Chondrocyte (in vitro differentiated cells): ENCODE measurements around the gene RNF166. TPM values are rescaled to one million over a fixed set of nuclear protein-coding genes. Genes with fewer than 3 reads are reported as not detected.

Source experiments
- DNase-seq: peaks from one replicate; pipeline ENCODE4 v3.0.0; 2021; ENCODE audit warnings: mixed read lengths, low spot score
- H3K27ac Mint-ChIP-seq: one replicate; pipeline ENCODE4 v1.8.0; 2021; ENCODE audit warnings: mild to moderate bottlenecking, moderate library complexity, mixed read lengths; ENCODE audit not compliant: unreplicated experiment
- H3K27me3 Mint-ChIP-seq: 2 replicates; pipeline ENCODE4 v1.8.0; 2021; ENCODE audit warnings: low read depth, mixed read lengths
- H3K36me3 Mint-ChIP-seq: 2 replicates; pipeline ENCODE4 v1.8.0; 2021; ENCODE audit warnings: low read depth, mixed read lengths
- H3K4me1 Mint-ChIP-seq: 2 replicates; pipeline ENCODE4 v1.8.0; 2021; ENCODE audit warnings: low read depth, mild to moderate bottlenecking, mixed read lengths
- H3K4me3 Mint-ChIP-seq: one replicate; pipeline ENCODE4 v1.8.0; 2021; ENCODE audit warnings: mild to moderate bottlenecking, moderate library complexity, mixed read lengths; ENCODE audit not compliant: unreplicated experiment
- H3K9me3 Mint-ChIP-seq: 2 replicates; pipeline ENCODE4 v1.8.0; 2021; ENCODE audit warnings: low read depth, mixed read lengths
- total RNA-seq: library from RNA; stranded (reverse); gene quantifications from 3 replicates; pipeline ENCODE4 v1.2.1, GENCODE V29; 2021
- TF ChIP-seq, protein P1 (sequence below): fragments of 200-600 bp; sonication (generic); IDR thresholded peaks from 2 replicates; pipeline ENCODE4 v1.5.0; 2021; ENCODE audit warnings: antibody characterized with exemption, mild to moderate bottlenecking, moderate library complexity

RNF166 gene
- total RNA-seq, 1 donor from 2014 or later: 12.8 TPM

GRCh38 chr16:88718178-88718577 is 12.0 kb upstream of the RNF166 start:
- H3K27ac Mint-ChIP-seq: peak overlapping the region; percentile 32
- TF ChIP-seq, protein P1, sequence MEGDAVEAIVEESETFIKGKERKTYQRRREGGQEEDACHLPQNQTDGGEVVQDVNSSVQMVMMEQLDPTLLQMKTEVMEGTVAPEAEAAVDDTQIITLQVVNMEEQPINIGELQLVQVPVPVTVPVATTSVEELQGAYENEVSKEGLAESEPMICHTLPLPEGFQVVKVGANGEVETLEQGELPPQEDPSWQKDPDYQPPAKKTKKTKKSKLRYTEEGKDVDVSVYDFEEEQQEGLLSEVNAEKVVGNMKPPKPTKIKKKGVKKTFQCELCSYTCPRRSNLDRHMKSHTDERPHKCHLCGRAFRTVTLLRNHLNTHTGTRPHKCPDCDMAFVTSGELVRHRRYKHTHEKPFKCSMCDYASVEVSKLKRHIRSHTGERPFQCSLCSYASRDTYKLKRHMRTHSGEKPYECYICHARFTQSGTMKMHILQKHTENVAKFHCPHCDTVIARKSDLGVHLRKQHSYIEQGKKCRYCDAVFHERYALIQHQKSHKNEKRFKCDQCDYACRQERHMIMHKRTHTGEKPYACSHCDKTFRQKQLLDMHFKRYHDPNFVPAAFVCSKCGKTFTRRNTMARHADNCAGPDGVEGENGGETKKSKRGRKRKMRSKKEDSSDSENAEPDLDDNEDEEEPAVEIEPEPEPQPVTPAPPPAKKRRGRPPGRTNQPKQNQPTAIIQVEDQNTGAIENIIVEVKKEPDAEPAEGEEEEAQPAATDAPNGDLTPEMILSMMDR: no peak
- H3K9me3 Mint-ChIP-seq: no peaks in the 10 kb centered on the region
- peaks cover 18% of the 10 kb centered on the region for H3K36me3 Mint-ChIP-seq
- no peak overlapping the region for H3K4me3 Mint-ChIP-seq
- no peaks in the 10 kb centered on the region for H3K27me3 Mint-ChIP-seq
- no peaks in the 10 kb centered on the region for H3K4me1 Mint-ChIP-seq
- DNase-seq: no peak

DNA sequence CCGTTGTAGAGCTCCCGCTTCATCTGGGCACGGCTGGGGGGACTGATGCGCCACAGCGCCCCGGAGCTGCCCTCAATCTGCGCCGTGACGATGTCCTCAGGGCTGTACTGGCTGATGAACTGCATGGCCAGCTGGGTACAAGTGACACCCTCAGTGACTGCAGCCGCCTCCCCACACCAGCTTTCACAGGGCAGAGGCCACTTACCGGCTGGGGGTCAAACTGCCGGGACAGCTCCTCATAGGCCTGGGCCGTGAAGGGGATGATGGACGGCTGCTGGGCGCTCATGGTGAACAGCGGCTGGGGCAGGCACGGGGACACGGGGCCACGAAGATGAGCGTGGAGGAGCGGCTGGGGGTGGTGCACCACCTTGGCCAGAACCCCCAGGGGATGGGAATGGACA is 10.4 kb upstream of the RNF166 start:
- DNase-seq: no peak
- Mint-ChIP-seq H3K36me3 (peaks cover 18% of the 10 kb centered on the region), H3K4me3 (no peak overlapping the region), H3K27me3 (no peaks in the 10 kb centered on the region), H3K4me1 (no peaks in the 10 kb centered on the region), H3K27ac (no peak overlapping the region), H3K9me3 (no peaks in the 10 kb centered on the region)
- TF ChIP-seq, protein P1: no peak

- no peaks in the 10 kb centered on the region for H3K4me1 Mint-ChIP-seq
- no peak for DNase-seq
- no peaks in the 10 kb centered on the region for H3K27me3 Mint-ChIP-seq
- H3K36me3 Mint-ChIP-seq: peaks cover 18% of the 10 kb centered on the region
- H3K4me3 Mint-ChIP-seq: no peak overlapping the region
- no peak overlapping the region for H3K27ac Mint-ChIP-seq
- no peaks in the 10 kb centered on the region for H3K9me3 Mint-ChIP-seq
- TF ChIP-seq, protein P1: no peak
These were observed 10.0 kb upstream of the RNF166 start for GRCh38 chr16:88716201-88716600.

DNA sequence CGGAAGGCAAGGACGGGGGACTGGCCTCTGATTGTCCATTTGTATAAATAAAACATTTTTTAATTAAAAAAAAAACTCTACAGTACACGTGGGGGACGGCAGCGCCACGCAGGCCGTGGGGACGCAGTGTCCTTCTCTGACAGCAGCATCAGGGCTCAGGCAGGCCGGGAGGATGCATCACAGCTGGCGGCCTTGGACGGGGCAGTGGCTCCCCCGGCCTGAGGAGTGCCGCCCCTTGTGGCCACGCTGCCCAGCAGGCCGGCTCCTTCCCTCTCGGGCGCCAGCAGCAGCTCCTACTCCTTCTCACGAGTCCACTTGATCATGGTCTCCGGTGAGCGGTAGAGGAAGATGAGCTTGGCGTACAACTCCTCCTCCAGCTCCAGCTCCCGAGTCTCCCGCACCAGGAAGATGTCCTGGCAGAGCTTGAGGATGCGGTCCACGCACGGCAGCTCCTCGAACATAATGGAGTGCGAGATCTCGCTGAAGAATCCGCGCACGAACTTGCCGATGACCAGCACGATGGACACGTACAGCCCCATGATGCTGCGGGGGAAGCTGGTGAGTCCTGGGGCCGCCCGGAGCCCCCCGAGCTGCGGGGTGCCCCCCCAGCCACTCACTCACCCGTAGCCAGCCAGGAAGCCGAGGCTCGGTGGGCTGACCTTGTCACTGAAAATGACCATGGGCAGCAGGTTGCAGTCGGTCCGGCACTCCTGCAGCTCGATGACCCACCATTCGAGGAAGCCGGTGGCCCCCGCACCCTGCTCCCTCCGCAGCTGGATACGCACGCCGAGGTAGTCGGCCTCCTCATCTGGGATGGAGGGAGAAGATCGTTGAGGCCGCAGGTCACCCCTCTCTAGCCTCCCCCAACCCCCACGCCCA is 9.3 kb upstream of the RNF166 start:
- TF ChIP-seq, protein P1: no peak
- Mint-ChIP-seq H3K4me3 (no peak overlapping the region), H3K36me3 (peaks cover 16% of the 10 kb centered on the region), H3K4me1 (no peaks in the 10 kb centered on the region), H3K27me3 (no peaks in the 10 kb centered on the region), H3K27ac (no peak overlapping the region), H3K9me3 (no peaks in the 10 kb centered on the region)
- DNase-seq: no peak

DNA sequence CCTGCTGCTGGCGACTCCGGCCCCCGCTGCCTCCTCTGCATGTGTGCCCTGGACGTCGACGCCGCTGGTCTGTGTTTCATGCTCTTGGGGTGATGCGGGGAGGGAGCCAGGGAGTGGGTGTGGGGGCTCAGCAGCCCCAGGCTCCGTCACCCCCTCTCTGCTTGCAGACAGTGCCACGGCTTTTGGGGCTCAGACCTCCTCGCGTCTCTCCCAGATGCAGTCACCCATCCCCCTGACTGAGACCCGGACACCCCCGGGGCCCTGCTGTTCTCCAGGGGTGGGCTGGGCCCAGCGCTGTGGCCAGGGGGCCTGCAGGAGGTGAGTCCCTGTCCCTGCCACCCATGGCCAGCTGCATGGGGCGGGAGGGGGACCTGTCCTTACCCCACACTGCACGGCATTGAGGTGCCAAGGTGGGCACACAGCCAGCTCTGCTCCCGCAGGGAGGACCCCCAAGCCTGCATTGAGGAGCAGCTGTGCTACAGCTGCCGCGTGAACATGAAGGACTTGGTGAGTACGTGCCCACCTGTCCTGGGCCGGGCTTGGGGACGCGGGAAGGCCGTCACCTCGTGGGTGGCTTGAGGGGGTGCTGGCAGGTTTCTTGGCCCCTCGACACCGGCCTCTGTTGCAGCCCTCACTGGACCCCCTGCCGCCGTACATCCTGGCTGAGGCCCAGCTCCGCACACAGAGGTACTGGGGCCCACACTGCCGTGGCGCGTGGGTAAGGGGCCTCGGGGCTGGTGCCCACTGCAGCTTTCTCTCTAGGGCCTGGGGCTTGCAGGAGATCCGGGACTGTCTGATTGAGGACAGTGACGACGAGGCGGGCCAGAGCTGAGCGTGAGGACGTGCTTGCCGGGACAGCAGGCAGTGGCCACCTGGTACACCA is 8.5 kb upstream of the RNF166 start:
- DNase-seq: no peak
- Mint-ChIP-seq H3K27ac (no peak overlapping the region), H3K36me3 (peaks cover 12% of the 10 kb centered on the region), H3K27me3 (no peaks in the 10 kb centered on the region), H3K4me1 (no peaks in the 10 kb centered on the region), H3K9me3 (no peaks in the 10 kb centered on the region), H3K4me3 (no peak overlapping the region)
- TF ChIP-seq, protein P1: no peak
